ENCODE data around the gene GDI1. TPM values are rescaled to one million over a fixed set of nuclear protein-coding genes. Genes with fewer than 3 reads are reported as not detected.
"Not testable (repeated sequence)": the region's sequence is repeated elsewhere in the genome, so short reads cannot be mapped to it uniquely, and the experiment has no call there.

Gene GDI1
- total and polyA plus RNA-seq, 10 of the 15 experiments (the other 5 are each of a cell fraction or from before 2014, with no cell fraction given) = 0.92 to 102 (median 49.6) TPM

DNA sequence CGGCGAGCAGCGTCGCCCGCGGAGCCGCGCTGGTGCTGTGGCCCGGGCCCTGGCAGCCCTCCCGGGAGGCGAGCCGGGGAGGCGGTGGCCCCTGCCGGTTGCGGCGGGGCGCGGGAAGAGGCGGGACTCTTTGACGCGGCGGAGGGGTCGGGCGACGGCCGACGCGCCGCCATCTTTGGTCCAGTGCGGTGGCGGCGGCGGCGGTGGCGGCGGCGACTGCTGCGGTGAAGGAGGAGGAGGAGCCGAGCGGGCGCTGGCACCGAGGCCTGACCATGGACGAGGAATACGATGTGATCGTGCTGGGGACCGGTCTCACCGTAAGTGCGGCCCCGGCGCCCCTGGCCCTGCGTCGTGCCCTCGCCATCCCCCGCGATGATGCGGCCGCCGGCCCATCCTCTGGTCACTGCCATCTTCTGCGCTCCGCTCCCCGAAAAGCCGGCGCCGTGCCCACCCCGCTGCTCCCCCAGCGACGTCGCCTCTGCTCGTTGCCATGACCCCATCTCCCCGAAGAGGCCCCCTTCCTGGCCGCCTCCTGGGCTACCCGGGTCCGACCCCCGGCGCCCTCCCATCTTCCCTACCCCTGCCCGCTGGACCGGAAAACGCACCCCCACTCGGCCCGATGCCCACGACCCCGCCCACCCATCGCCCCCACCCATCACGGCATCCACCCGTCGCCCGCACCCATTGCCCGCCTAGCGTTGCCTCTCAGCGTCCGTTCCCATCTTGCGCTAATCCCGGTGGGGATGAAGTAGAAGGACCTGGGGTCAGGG is at the start of gene GDI1 (continued):
- TF ChIP-seq NR2F1 (conservative IDR thresholded peaks at IDR 0.05) (0 out of 2 replicates have a peak, but pooled peaks have one; percentile 25), RELA (IDR thresholded peaks at IDR 0.05; ENCODE audit: borderline replicate concordance, partially characterized antibody) (no peak), NRF1 (conservative IDR thresholded peaks at IDR 0.05; ENCODE audit: low read depth, low read length) (no peak), GATAD2B (conservative IDR thresholded peaks at IDR 0.05; ENCODE audit: low read depth) (peak; percentile 75), ZSCAN29 (IDR thresholded peaks at IDR 0.05) (peak; percentile 49; the same call in 1 of the 2 replicates), DPF2 (IDR thresholded peaks at IDR 0.05) (peak; percentile 38; the same call in 1 of the 2 replicates), YY1 (IDR thresholded peaks at IDR 0.05; ENCODE audit: low read depth, low read length) (peak; percentile 94), POLR2AphosphoS5 (IDR thresholded peaks at IDR 0.05; ENCODE audit: low read length) (0 out of 2 replicates have a peak, but pooled peaks have one; percentile 29), SIX5 (IDR thresholded peaks at IDR 0.05; ENCODE audit: low read depth, low read length, severe bottlenecking) (no peak), RB1 (IDR thresholded peaks at IDR 0.05; ENCODE audit: borderline replicate concordance) (peak; percentile 54; the same call in 1 of the 2 replicates), TARDBP (IDR thresholded peaks at IDR 0.05; ENCODE audit: borderline replicate concordance) (0 out of 2 replicates have a peak, but pooled peaks have one; percentile 29)
- TF ChIP-seq, protein P1, sequence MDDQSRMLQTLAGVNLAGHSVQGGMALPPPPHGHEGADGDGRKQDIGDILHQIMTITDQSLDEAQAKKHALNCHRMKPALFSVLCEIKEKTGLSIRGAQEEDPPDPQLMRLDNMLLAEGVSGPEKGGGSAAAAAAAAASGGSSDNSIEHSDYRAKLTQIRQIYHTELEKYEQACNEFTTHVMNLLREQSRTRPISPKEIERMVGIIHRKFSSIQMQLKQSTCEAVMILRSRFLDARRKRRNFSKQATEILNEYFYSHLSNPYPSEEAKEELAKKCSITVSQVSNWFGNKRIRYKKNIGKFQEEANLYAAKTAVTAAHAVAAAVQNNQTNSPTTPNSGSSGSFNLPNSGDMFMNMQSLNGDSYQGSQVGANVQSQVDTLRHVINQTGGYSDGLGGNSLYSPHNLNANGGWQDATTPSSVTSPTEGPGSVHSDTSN (IDR thresholded peaks at IDR 0.05; ENCODE audit: insufficient replicate concordance, low read depth, low read length) = no peak
- TF ChIP-seq, protein P2, sequence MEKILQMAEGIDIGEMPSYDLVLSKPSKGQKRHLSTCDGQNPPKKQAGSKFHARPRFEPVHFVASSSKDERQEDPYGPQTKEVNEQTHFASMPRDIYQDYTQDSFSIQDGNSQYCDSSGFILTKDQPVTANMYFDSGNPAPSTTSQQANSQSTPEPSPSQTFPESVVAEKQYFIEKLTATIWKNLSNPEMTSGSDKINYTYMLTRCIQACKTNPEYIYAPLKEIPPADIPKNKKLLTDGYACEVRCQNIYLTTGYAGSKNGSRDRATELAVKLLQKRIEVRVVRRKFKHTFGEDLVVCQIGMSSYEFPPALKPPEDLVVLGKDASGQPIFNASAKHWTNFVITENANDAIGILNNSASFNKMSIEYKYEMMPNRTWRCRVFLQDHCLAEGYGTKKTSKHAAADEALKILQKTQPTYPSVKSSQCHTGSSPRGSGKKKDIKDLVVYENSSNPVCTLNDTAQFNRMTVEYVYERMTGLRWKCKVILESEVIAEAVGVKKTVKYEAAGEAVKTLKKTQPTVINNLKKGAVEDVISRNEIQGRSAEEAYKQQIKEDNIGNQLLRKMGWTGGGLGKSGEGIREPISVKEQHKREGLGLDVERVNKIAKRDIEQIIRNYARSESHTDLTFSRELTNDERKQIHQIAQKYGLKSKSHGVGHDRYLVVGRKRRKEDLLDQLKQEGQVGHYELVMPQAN (conservative IDR thresholded peaks at IDR 0.05) = 0 out of 2 replicates have a peak, but pooled peaks have one; percentile 40

DNA sequence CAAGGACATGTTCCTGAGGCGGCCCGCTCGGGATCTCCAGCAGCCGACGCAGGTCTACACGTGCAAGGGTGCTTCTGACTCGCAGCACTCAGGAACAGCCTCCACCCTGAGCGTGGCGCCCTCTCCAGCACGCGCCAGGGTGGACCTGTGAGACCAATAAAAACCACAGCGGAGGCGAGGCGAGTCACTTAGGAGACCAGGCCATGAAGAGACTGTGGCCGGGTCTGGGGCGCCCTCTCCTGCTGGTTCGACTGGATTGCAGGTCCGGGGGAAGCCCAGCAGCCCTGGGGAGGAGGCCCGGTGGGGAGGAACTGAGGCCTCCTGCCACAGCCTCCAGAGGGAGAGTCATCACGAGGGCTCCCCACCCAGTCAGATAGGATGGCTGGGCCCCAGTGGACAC is 48.9 kb upstream of the GDI1 start:
- H3K79me2 ChIP-seq (ENCODE audit: control insufficient read depth, insufficient read depth, low read length); H2AFZ ChIP-seq (ENCODE audit: control insufficient read depth, low read depth, low read length); RAD21 ChIA-PET (ENCODE audit: unreplicated experiment); BruUV-seq (replicated peaks); H4K20me1 ChIP-seq (ENCODE audit: control insufficient read depth, insufficient read depth); H3K27me3 ChIP-seq (replicated peaks in 1 of 2; ENCODE audit: control insufficient read depth in 2 of 2, insufficient read depth in 2 of 2, low read length in 1 of 2); H3K4me1 ChIP-seq (ENCODE audit: control insufficient read depth, insufficient read depth, low read length); H3K9me3 ChIP-seq (replicated peaks; ENCODE audit: control insufficient read depth, insufficient read depth, low read length); POLR2A ChIA-PET; CTCF ChIA-PET; H3K4me2 ChIP-seq (ENCODE audit: control insufficient read depth, insufficient read depth); intact Hi-C loops (cut with micrococcal nuclease; ENCODE audit: unreplicated experiment); in situ Hi-C loops (cut with MboI); H3K27ac ChIP-seq (ENCODE audit: control insufficient read depth, insufficient read depth); SMC1A ChIA-PET (ENCODE audit: uncharacterized antibody, unreplicated experiment); H3K36me3 ChIP-seq (ENCODE audit: control insufficient read depth in 2 of 2, insufficient read depth in 2 of 2, low read length in 1 of 2); DNase-seq (ENCODE audit: low read depth, low spot score); H3K4me3 ChIP-seq; H3K9ac ChIP-seq (ENCODE audit: control insufficient read depth, insufficient read depth, low read length): not testable (repeated sequence)
- FAIRE-seq (peak; percentile 99), ATAC-seq (peak; percentile 57)
- no CpG with 5 or more reads among the region's 20 CpGs for WGBS (ENCODE audit: insufficient coverage, insufficient replicate concordance, low lambda C conversion rate, missing lambda C conversion rate)

DNA sequence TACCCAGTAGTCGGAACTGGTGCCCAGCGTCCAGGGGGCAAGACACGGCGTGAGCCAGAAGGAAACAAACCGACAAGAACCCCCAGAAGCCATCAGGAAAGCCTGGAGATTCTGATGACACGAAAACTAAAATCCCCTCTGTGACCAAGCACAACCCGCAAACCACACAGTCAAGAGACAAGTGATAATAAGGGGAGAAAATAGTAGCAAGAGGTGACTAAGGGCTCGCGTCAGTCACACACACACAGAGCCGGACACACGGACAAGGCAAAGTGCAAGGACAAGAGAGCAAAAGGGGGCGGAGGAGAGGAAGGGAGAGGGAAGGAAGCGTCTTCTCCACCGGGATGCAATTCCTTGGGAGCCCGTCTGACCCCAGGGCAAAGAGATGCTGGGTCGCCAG is 48.3 kb upstream of the GDI1 start:
- no CpG with 5 or more reads among the region's 16 CpGs for WGBS (ENCODE audit: insufficient coverage, insufficient replicate concordance, low lambda C conversion rate, missing lambda C conversion rate)
- CTCF ChIA-PET; H2AFZ ChIP-seq (ENCODE audit: control insufficient read depth, low read depth, low read length); H3K9me3 ChIP-seq (replicated peaks; ENCODE audit: control insufficient read depth, insufficient read depth, low read length); DNase-seq (ENCODE audit: low read depth, low spot score); RAD21 ChIA-PET (ENCODE audit: unreplicated experiment); H3K27ac ChIP-seq (ENCODE audit: control insufficient read depth, insufficient read depth); SMC1A ChIA-PET (ENCODE audit: uncharacterized antibody, unreplicated experiment); POLR2A ChIA-PET; H3K79me2 ChIP-seq (ENCODE audit: control insufficient read depth, insufficient read depth, low read length); H3K4me3 ChIP-seq; H4K20me1 ChIP-seq (ENCODE audit: control insufficient read depth, insufficient read depth); H3K9ac ChIP-seq (ENCODE audit: control insufficient read depth, insufficient read depth, low read length); BruUV-seq (replicated peaks); in situ Hi-C loops (cut with MboI); H3K4me1 ChIP-seq (ENCODE audit: control insufficient read depth, insufficient read depth, low read length); H3K4me2 ChIP-seq (ENCODE audit: control insufficient read depth, insufficient read depth); H3K36me3 ChIP-seq (ENCODE audit: control insufficient read depth in 2 of 2, insufficient read depth in 2 of 2, low read length in 1 of 2); intact Hi-C loops (cut with micrococcal nuclease; ENCODE audit: unreplicated experiment); H3K27me3 ChIP-seq (replicated peaks in 1 of 2; ENCODE audit: control insufficient read depth in 2 of 2, insufficient read depth in 2 of 2, low read length in 1 of 2): not testable (repeated sequence)
- ATAC-seq = peak; percentile 53
- FAIRE-seq = peak; percentile 97
